Measurements from ENCODE around the gene GATA5. TPM values are rescaled to one million over a fixed set of nuclear protein-coding genes. Genes with fewer than 3 reads are reported as not detected.

The GATA5 gene
- polyA plus RNA-seq, 1 donor from 2014 or later: not detected

GRCh38 chr20:62498874-62499273, 23.1 kb upstream of the GATA5 start:
- Histone ChIP-seq H2AFZ (ENCODE audit: low read depth, low read length) (no peak overlapping the region), H3K4me2 (ENCODE audit: low read length) (no peak overlapping the region), H3K9me2 (ENCODE audit: insufficient read depth, low read length) (no peaks in the 10 kb centered on the region), H3K79me2 (replicated peaks; ENCODE audit: insufficient read depth, low read length) (no peaks in the 10 kb centered on the region), H3K9ac (ENCODE audit: low read length) (no peak overlapping the region), H3K9me3 (ENCODE audit: low read length) (no peaks in the 10 kb centered on the region), H3K36me3 (ENCODE audit: insufficient read depth, low read length) (no peaks in the 10 kb centered on the region), H4K20me1 (ENCODE audit: insufficient read depth) (no peaks in the 10 kb centered on the region), H3K27me3 (ENCODE audit: insufficient read depth, low read depth, low read length) (no peaks in the 10 kb centered on the region), H3F3A (ENCODE audit: insufficient read depth, low read length, poor library complexity, severe bottlenecking) (no peaks in the 10 kb centered on the region), H3K27ac (ENCODE audit: low read length) (no peak overlapping the region), H3K4me3 (ENCODE audit: low read length) (no peak overlapping the region)
- TF ChIP-seq SMC3 (conservative IDR thresholded peaks at IDR 0.05; ENCODE audit: poor library complexity) (no peak), MXI1 (conservative IDR thresholded peaks at IDR 0.05; ENCODE audit: poor library complexity, severe bottlenecking) (no peak), REST (IDR thresholded peaks at IDR 0.05; ENCODE audit: borderline replicate concordance) (no peak), CTCF (IDR thresholded peaks at IDR 0.05; ENCODE audit: poor library complexity, severe bottlenecking) (no peak), RAD21 (conservative IDR thresholded peaks at IDR 0.05) (no peak), TAF1 (IDR thresholded peaks at IDR 0.05; ENCODE audit: low read depth) (no peak), POLR2AphosphoS5 (IDR thresholded peaks at IDR 0.05) (no peak), EP300 (conservative IDR thresholded peaks at IDR 0.05; ENCODE audit: poor library complexity, severe bottlenecking) (no peak), EZH2 (IDR thresholded peaks at IDR 0.05; ENCODE audit: borderline replicate concordance, insufficient read depth, low read length, poor library complexity, severe bottlenecking) (no peak)

GRCh38 chr20:62496568-62497218, 20.9 kb upstream of the GATA5 start:
- H3K79me2 ChIP-seq (replicated peaks; ENCODE audit: insufficient read depth, low read length): no peaks in the 10 kb centered on the region
- H2AFZ ChIP-seq (ENCODE audit: low read depth, low read length): no peak overlapping the region
- H3K9ac ChIP-seq (ENCODE audit: low read length): no peak overlapping the region
- no peaks in the 10 kb centered on the region for H3K36me3 ChIP-seq (ENCODE audit: insufficient read depth, low read length)
- H3K9me2 ChIP-seq (ENCODE audit: insufficient read depth, low read length): no peaks in the 10 kb centered on the region
- H3K4me2 ChIP-seq (ENCODE audit: low read length): no peak overlapping the region
- no peaks in the 10 kb centered on the region for H3F3A ChIP-seq (ENCODE audit: insufficient read depth, low read length, poor library complexity, severe bottlenecking)
- H3K27ac ChIP-seq (ENCODE audit: low read length): no peak overlapping the region
- H3K9me3 ChIP-seq (ENCODE audit: low read length): no peaks in the 10 kb centered on the region
- H3K4me3 ChIP-seq (ENCODE audit: low read length): no peak overlapping the region
- H4K20me1 ChIP-seq (ENCODE audit: insufficient read depth): no peaks in the 10 kb centered on the region
- no peaks in the 10 kb centered on the region for H3K27me3 ChIP-seq (ENCODE audit: insufficient read depth, low read depth, low read length)
- TF ChIP-seq MXI1 (conservative IDR thresholded peaks at IDR 0.05; ENCODE audit: poor library complexity, severe bottlenecking) (no peak), RAD21 (conservative IDR thresholded peaks at IDR 0.05) (no peak), SMC3 (conservative IDR thresholded peaks at IDR 0.05; ENCODE audit: poor library complexity) (no peak), CTCF (IDR thresholded peaks at IDR 0.05; ENCODE audit: poor library complexity, severe bottlenecking) (no peak), TAF1 (IDR thresholded peaks at IDR 0.05; ENCODE audit: low read depth) (no peak), REST (IDR thresholded peaks at IDR 0.05; ENCODE audit: borderline replicate concordance) (no peak), POLR2AphosphoS5 (IDR thresholded peaks at IDR 0.05) (no peak), EZH2 (IDR thresholded peaks at IDR 0.05; ENCODE audit: borderline replicate concordance, insufficient read depth, low read length, poor library complexity, severe bottlenecking) (no peak), EP300 (conservative IDR thresholded peaks at IDR 0.05; ENCODE audit: poor library complexity, severe bottlenecking) (no peak)
